H9 (cell line): ENCODE data around the gene CTIF. TPM values are rescaled to one million over a fixed set of nuclear protein-coding genes. Genes with fewer than 3 reads are reported as not detected.

Experiments
- DNase-seq: peaks from one replicate; pipeline ENCODE4 v3.0.0-alpha.2; 2017
- H2AFZ ChIP-seq: one replicate; pipeline ENCODE4 v1.6.1; 2013; ENCODE audit warnings: mild to moderate bottlenecking, low read length, control low read depth, moderate library complexity
- H2AK5ac ChIP-seq: 2 replicates; pipeline ENCODE4 v1.6.1; 2013; ENCODE audit warnings: low read length, control low read depth, mixed read lengths; ENCODE audit not compliant: insufficient read length
- H2BK120ac ChIP-seq: one replicate; pipeline ENCODE4 v1.6.1; 2013; ENCODE audit warnings: low read depth, mild to moderate bottlenecking, low read length, control low read depth, inconsistent platforms; ENCODE audit not compliant: poor library complexity, severe bottlenecking
- H2BK12ac ChIP-seq: 2 replicates; pipeline ENCODE4 v1.6.1; 2013; ENCODE audit warnings: low read length, control low read depth, mixed read lengths, low read depth; ENCODE audit not compliant: insufficient read length
- H2BK15ac ChIP-seq: 2 replicates; pipeline ENCODE4 v1.6.1; 2013; ENCODE audit warnings: low read depth, low read length, control low read depth
- H2BK20ac ChIP-seq: one replicate; pipeline ENCODE4 v1.6.1; 2013; ENCODE audit warnings: low read depth, mild to moderate bottlenecking, low read length, control low read depth, inconsistent platforms; ENCODE audit not compliant: poor library complexity, severe bottlenecking
- H2BK5ac ChIP-seq: 2 replicates; pipeline ENCODE4 v1.6.1; 2013; ENCODE audit warnings: low read length, control low read depth, mixed read lengths; ENCODE audit not compliant: insufficient read length
- H3K14ac ChIP-seq: 2 replicates; pipeline ENCODE4 v1.6.1; 2013; ENCODE audit warnings: low read length, control low read depth; ENCODE audit not compliant: insufficient read depth
- H3K18ac ChIP-seq: 2 replicates; pipeline ENCODE4 v1.6.1; 2013; ENCODE audit warnings: low read depth, mild to moderate bottlenecking, mixed read lengths, low read length, control low read depth; ENCODE audit not compliant: insufficient read length
- H3K23ac ChIP-seq: 2 replicates; pipeline ENCODE4 v1.6.1; 2013; ENCODE audit warnings: low read length, control low read depth, mixed read lengths, low read depth; ENCODE audit not compliant: insufficient read length
- H3K23me2 ChIP-seq: 2 replicates; pipeline ENCODE4 v1.6.1; 2013; ENCODE audit warnings: low read depth, mild to moderate bottlenecking, mixed read lengths, low read length, control low read depth; ENCODE audit not compliant: insufficient read length, poor library complexity, severe bottlenecking
- H3K27ac ChIP-seq: 2 replicates; pipeline ENCODE4 v1.5.1; 2013; ENCODE audit warnings: low read length, control low read depth, mixed read lengths, low read depth; ENCODE audit not compliant: insufficient read length
- H3K27me3 ChIP-seq: 2 replicates; pipeline ENCODE4 v1.6.1; 2013; ENCODE audit warnings: low read length, control low read depth, inconsistent platforms; ENCODE audit not compliant: insufficient read depth
- H3K4ac ChIP-seq: 2 replicates; pipeline ENCODE4 v1.6.1; 2013; ENCODE audit warnings: low read depth, mild to moderate bottlenecking, control low read depth, inconsistent platforms, low read length, moderate library complexity
- H3K4me1 ChIP-seq: 2 replicates; pipeline ENCODE4 v1.6.1; 2013; ENCODE audit warnings: low read length, control low read depth, inconsistent platforms; ENCODE audit not compliant: insufficient read depth
- H3K4me2 ChIP-seq: 2 replicates; pipeline ENCODE4 v1.6.1; 2013; ENCODE audit warnings: low read length, control low read depth, mixed read lengths; ENCODE audit not compliant: insufficient read length, insufficient read depth
- H3K56ac ChIP-seq: 2 replicates; pipeline ENCODE4 v1.6.1; 2013; ENCODE audit warnings: low read depth, mild to moderate bottlenecking, mixed read lengths, low read length, control low read depth; ENCODE audit not compliant: insufficient read length
- H3K79me1 ChIP-seq: 2 replicates; pipeline ENCODE4 v1.6.1; 2013; ENCODE audit warnings: low read depth, mild to moderate bottlenecking, moderate library complexity, low read length, control low read depth, inconsistent platforms; ENCODE audit not compliant: insufficient read depth, poor library complexity, severe bottlenecking
- H3K79me2 ChIP-seq: 2 replicates; pipeline ENCODE4 v1.6.1; 2013; ENCODE audit warnings: low read length, control low read depth, inconsistent platforms; ENCODE audit not compliant: insufficient read depth
- H3K9ac ChIP-seq: 2 replicates; pipeline ENCODE4 v1.6.1; 2013; ENCODE audit warnings: low read length, control low read depth, mixed read lengths; ENCODE audit not compliant: insufficient read length; ENCODE audit errors: extremely low read depth
- H3K9me3 ChIP-seq: one replicate; pipeline ENCODE4 v1.6.1; 2013; ENCODE audit warnings: low read depth, low read length, inconsistent platforms; ENCODE audit not compliant: control insufficient read depth
- H3T11ph ChIP-seq: one replicate; pipeline ENCODE4 v1.6.1; 2013; ENCODE audit warnings: mild to moderate bottlenecking, low read length, control low read depth, inconsistent platforms
- H4K20me1 ChIP-seq: one replicate; pipeline ENCODE4 v1.6.1; 2013; ENCODE audit not compliant: control insufficient read depth, insufficient read length, insufficient read depth
- H4K5ac ChIP-seq: 2 replicates; pipeline ENCODE4 v1.6.1; 2013; ENCODE audit warnings: low read depth, mild to moderate bottlenecking, mixed read lengths, low read length, control low read depth; ENCODE audit not compliant: insufficient read length
- H4K8ac ChIP-seq: replicated peaks from 2 replicates; pipeline ENCODE4 v1.6.1; 2013; ENCODE audit warnings: low read length, control low read depth, mixed read lengths, low read depth; ENCODE audit not compliant: insufficient read length
- H4K91ac ChIP-seq: 2 replicates; pipeline ENCODE4 v1.6.1; 2013; ENCODE audit warnings: low read depth, mild to moderate bottlenecking, moderate library complexity, mixed read lengths, low read length, control low read depth; ENCODE audit not compliant: insufficient read length
- H3K27ac Mint-ChIP-seq, 3 experiments: 2 replicates in 2 of 3; 3 replicates in 1 of 3; pipeline ENCODE4 v1.8.0; 2020 to 2021; ENCODE audit warnings: mixed read lengths in 3 of 3, mild to moderate bottlenecking in 1 of 3, moderate library complexity in 1 of 3
- H3K27me3 Mint-ChIP-seq: 2 replicates; pipeline ENCODE4 v1.8.0; 2021; ENCODE audit warnings: low read depth, mild to moderate bottlenecking, moderate library complexity, mixed read lengths
- H3K36me3 Mint-ChIP-seq, 3 experiments: 2 replicates in 2 of 3; 3 replicates in 1 of 3; pipeline ENCODE4 v1.8.0; 2020 to 2021; ENCODE audit warnings: low read depth in 3 of 3, mixed read lengths in 3 of 3; ENCODE audit not compliant: insufficient read depth in 1 of 3
- H3K4me1 Mint-ChIP-seq, 2 experiments: 2 replicates each; pipeline ENCODE4 v1.8.0; 2020; ENCODE audit warnings: mixed read lengths in 2 of 2
- H3K4me3 Mint-ChIP-seq, 2 experiments: 2 replicates in 1 of 2; 3 replicates in 1 of 2; pipeline ENCODE4 v1.8.0; 2020 to 2021; ENCODE audit warnings: mild to moderate bottlenecking in 2 of 2, mixed read lengths in 2 of 2, moderate library complexity in 1 of 2
- H3K9me3 Mint-ChIP-seq, 2 experiments: 2 replicates in 1 of 2; 3 replicates in 1 of 2; pipeline ENCODE4 v1.8.0; 2020; ENCODE audit warnings: mild to moderate bottlenecking in 2 of 2, mixed read lengths in 2 of 2, moderate library complexity in 1 of 2
- WGBS: extraction: QIAGEN DNeasy Blood & Tissue Kit; methylation state at CpG from one replicate; pipeline ENCODE4 v1.1.7; 2013; ENCODE audit warnings: missing lambda C conversion rate, low lambda C conversion rate, mixed read lengths; ENCODE audit not compliant: insufficient read length; ENCODE audit errors: extremely low coverage; 5-methylcytosine and 5-hydroxymethylcytosine counted together
- total RNA-seq: library from RNA; stranded (reverse); gene quantifications from 2 replicates; pipeline ENCODE4 v1.2.1, GENCODE V29; 2021
- TF ChIP-seq, protein P1 (sequence below): fragments of 200-600 bp; sonication (generic); conservative IDR thresholded peaks from 3 replicates; pipeline ENCODE4 v1.8.0; 2021; ENCODE audit warnings: antibody characterized with exemption, mild to moderate bottlenecking

Gene CTIF
- total RNA-seq, 1 experiment from 2014 or later = 15.8 TPM

DNA sequence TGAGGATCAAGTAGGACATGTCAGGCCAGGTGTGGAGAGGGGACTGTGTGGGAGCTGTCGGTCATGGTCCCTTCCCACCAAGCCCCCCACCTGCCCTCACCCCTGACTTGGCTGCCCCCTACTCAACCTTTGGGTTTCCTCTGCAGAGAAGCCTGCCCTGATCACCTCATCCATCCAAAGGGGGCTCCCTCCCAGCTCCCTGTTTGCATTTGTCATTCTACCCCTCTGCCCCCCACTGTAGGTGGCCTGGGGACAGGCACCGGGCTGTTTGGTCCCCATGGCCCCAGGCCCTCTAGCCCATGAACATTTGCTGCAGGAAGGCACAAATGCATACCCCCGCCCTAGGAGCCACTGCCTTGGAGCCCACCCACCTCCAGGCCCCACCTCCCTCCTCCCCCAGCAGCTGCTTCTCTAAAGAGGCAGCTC is 296.9 kb downstream of the CTIF start:
- H4K91ac ChIP-seq = no peak overlapping the region
- no peaks in the 10 kb centered on the region for H3K27me3 ChIP-seq
- H3K27ac ChIP-seq = no peak overlapping the region
- no peaks in the 10 kb centered on the region for H3K9me3 ChIP-seq
- TF ChIP-seq, protein P1, sequence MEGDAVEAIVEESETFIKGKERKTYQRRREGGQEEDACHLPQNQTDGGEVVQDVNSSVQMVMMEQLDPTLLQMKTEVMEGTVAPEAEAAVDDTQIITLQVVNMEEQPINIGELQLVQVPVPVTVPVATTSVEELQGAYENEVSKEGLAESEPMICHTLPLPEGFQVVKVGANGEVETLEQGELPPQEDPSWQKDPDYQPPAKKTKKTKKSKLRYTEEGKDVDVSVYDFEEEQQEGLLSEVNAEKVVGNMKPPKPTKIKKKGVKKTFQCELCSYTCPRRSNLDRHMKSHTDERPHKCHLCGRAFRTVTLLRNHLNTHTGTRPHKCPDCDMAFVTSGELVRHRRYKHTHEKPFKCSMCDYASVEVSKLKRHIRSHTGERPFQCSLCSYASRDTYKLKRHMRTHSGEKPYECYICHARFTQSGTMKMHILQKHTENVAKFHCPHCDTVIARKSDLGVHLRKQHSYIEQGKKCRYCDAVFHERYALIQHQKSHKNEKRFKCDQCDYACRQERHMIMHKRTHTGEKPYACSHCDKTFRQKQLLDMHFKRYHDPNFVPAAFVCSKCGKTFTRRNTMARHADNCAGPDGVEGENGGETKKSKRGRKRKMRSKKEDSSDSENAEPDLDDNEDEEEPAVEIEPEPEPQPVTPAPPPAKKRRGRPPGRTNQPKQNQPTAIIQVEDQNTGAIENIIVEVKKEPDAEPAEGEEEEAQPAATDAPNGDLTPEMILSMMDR = no peak
- no peak overlapping the region for H3K23ac ChIP-seq
- H2BK20ac ChIP-seq = no peak overlapping the region
- Mint-ChIP-seq H3K9me3 (no peaks in the 10 kb centered on the region), H3K27ac (no peak overlapping the region), H3K4me3 (no peak overlapping the region), H3K4me1 (peaks cover 43 to 46% of the 10 kb centered on the region in 2 experiments), H3K27me3 (no peaks in the 10 kb centered on the region; the same call in 1 of the 2 replicates), H3K36me3 (no peaks in the 10 kb centered on the region)
- no peak overlapping the region for H4K5ac ChIP-seq
- no peak overlapping the region for H2AK5ac ChIP-seq
- H3K4ac ChIP-seq = no peak overlapping the region
- no peak overlapping the region for H2BK5ac ChIP-seq
- no peaks in the 10 kb centered on the region for H3K79me2 ChIP-seq
- H4K20me1 ChIP-seq = no peaks in the 10 kb centered on the region
- no peak overlapping the region for H2BK15ac ChIP-seq
- H3K79me1 ChIP-seq = no peaks in the 10 kb centered on the region
- H3K14ac ChIP-seq = no peak overlapping the region; the same call in 1 of the 2 replicates
- no peak overlapping the region for H4K8ac ChIP-seq
- no peak for DNase-seq
- no peaks in the 10 kb centered on the region for H3K23me2 ChIP-seq
- H2BK12ac ChIP-seq = no peak overlapping the region
- H3K4me1 ChIP-seq = no peaks in the 10 kb centered on the region
- no peak overlapping the region for H3K9ac ChIP-seq
- no peak overlapping the region for H3T11ph ChIP-seq
- H2BK120ac ChIP-seq = no peak overlapping the region
- H2AFZ ChIP-seq = no peak overlapping the region
- H3K4me2 ChIP-seq = no peak overlapping the region
- H3K18ac ChIP-seq = no peak overlapping the region
- H3K56ac ChIP-seq = no peak overlapping the region
- WGBS = no CpG with 5 or more reads among the region's 3 CpGs
